GM12878 (cell line): Measurements from ENCODE around the gene XIRP1. TPM values are rescaled to one million over a fixed set of nuclear protein-coding genes. Genes with fewer than 3 reads are reported as not detected.

Experiments
- ATAC-seq: fragments of 200-7000 bp; cut with Tn5 transposase; 3 replicates; pipeline ENCODE4 v1.9.1; 2020; ENCODE audit warnings: mild to moderate bottlenecking, moderate library complexity
- BruUV-seq: library from RNA; stranded (reverse); fragments of 400-500 nt; replicated peaks from 2 replicates; lab custom pipeline; 2021; lab: Mats Ljungman, UMichigan
- CTCF ChIA-PET: fragments of 300-600 bp; sonication (Branson Sonifier 250); formaldehyde crosslinking; extraction: SDS; loops from one replicate; lab custom pipeline; 2021; ENCODE audit warnings: inconsistent platforms; lab: Yijun Ruan, JAX
- POLR2A ChIA-PET: fragments of 350-600 bp; formaldehyde crosslinking; extraction: SDS; loops from one replicate; lab custom pipeline; 2021; ENCODE audit warnings: inconsistent platforms; lab: Charles Lee
- RAD21 ChIA-PET: fragments of 300-600 bp; sonication (Branson Sonifier 250); formaldehyde crosslinking; loops from one replicate; lab custom pipeline; 2023; ENCODE audit warnings: antibody characterized with exemption; ENCODE audit not compliant: unreplicated experiment; lab: Charles Lee
- SMC1A ChIA-PET: fragments of 300-600 bp; sonication (Branson Sonifier 250); formaldehyde crosslinking; loops from one replicate; lab custom pipeline; 2023; ENCODE audit not compliant: unreplicated experiment, uncharacterized antibody; lab: Charles Lee
- DNase-seq: peaks from one replicate; pipeline ENCODE4 v3.0.0-alpha.2; 2011; ENCODE audit warnings: low read depth, low spot score
- FAIRE-seq: peaks from 3 replicates; lab custom pipeline; 2011; peaks lifted over from hg19 to GRCh38; lab: Jason Lieb, UNC
- H2AFZ ChIP-seq: 2 replicates; pipeline ENCODE4 v1.6.0; 2011; ENCODE audit warnings: low read depth, low read length, control low read depth; ENCODE audit not compliant: control insufficient read depth
- H3K27ac ChIP-seq: 2 replicates; pipeline ENCODE4 v1.5.1; 2011; ENCODE audit warnings: control low read depth; ENCODE audit not compliant: control insufficient read depth, insufficient read depth
- H3K27me3 ChIP-seq, 2 experiments: replicated peaks in 1 of 2; 2 replicates each; pipeline versions ENCODE4 v1.6.0 to v1.6.1; 2011; ENCODE audit warnings: low read length in 1 of 2; ENCODE audit not compliant: control insufficient read depth in 2 of 2, insufficient read depth in 2 of 2
- H3K36me3 ChIP-seq, 2 experiments: 2 replicates each; pipeline ENCODE4 v1.5.1; 2011; ENCODE audit warnings: low read length in 1 of 2; ENCODE audit not compliant: control insufficient read depth in 2 of 2, insufficient read depth in 2 of 2
- H3K4me1 ChIP-seq: 2 replicates; pipeline ENCODE4 v1.6.1; 2011; ENCODE audit warnings: mild to moderate bottlenecking, low read length, moderate library complexity, mixed read lengths; ENCODE audit not compliant: control insufficient read depth, insufficient read depth
- H3K4me2 ChIP-seq: 2 replicates; pipeline ENCODE4 v1.6.0; 2011; ENCODE audit warnings: control low read depth; ENCODE audit not compliant: control insufficient read depth, insufficient read depth
- H3K4me3 ChIP-seq: fragments of 200-600 bp; sonication (generic); 2 replicates; pipeline ENCODE4 v1.5.1; 2016
- H3K79me2 ChIP-seq: 2 replicates; pipeline ENCODE4 v1.6.0; 2011; ENCODE audit warnings: low read length; ENCODE audit not compliant: control insufficient read depth, insufficient read depth
- H3K9ac ChIP-seq: 2 replicates; pipeline ENCODE4 v1.8.0; 2011; ENCODE audit warnings: low read length, control low read depth, mixed read lengths; ENCODE audit not compliant: control insufficient read depth, insufficient read depth
- H3K9me3 ChIP-seq: replicated peaks from 3 replicates; pipeline ENCODE4 v1.5.1; 2011; ENCODE audit warnings: mild to moderate bottlenecking, low read length; ENCODE audit not compliant: control insufficient read depth, insufficient read depth
- H4K20me1 ChIP-seq: 2 replicates; pipeline ENCODE4 v1.6.0; 2011; ENCODE audit not compliant: control insufficient read depth, insufficient read depth
- CREB1 ChIP-seq: IDR thresholded peaks from 2 replicates; pipeline ENCODE4 v1.6.1; 2012; ENCODE audit warnings: low read depth, mild to moderate bottlenecking, inconsistent platforms
- CTCF ChIP-seq, 3 experiments: IDR thresholded peaks in 2 of 3; conservative IDR thresholded peaks in 1 of 3; 2 replicates each; pipeline ENCODE4 v1.5.1; 2011; ENCODE audit warnings: low read depth in 3 of 3, low read length in 3 of 3, mild to moderate bottlenecking in 3 of 3, control low read depth in 2 of 3, moderate library complexity in 2 of 3, inconsistent platforms in 1 of 3, mixed read lengths in 1 of 3; ENCODE audit not compliant: control insufficient read depth in 2 of 3, insufficient read depth in 1 of 3; ENCODE audit errors: extremely low read depth in 1 of 3
- HDGF ChIP-seq: fragments of 450-650 bp; IDR thresholded peaks from 2 replicates; pipeline ENCODE4 v1.6.1; 2016; ENCODE audit warnings: antibody characterized with exemption
- NR2F1 ChIP-seq: fragments of 450-650 bp; conservative IDR thresholded peaks from 2 replicates; pipeline ENCODE4 v1.6.1; 2017; ENCODE audit warnings: mild to moderate bottlenecking
- RAD21 ChIP-seq: IDR thresholded peaks from 2 replicates; pipeline ENCODE4 v1.6.1; 2011; ENCODE audit warnings: mild to moderate bottlenecking, low read depth, low read length, moderate library complexity; ENCODE audit not compliant: insufficient read depth
- RCOR1 ChIP-seq: conservative IDR thresholded peaks from 2 replicates; pipeline ENCODE4 v1.6.1; 2012; ENCODE audit warnings: low read depth, low read length, improper control_type of control experiment
- WGBS: methylation state at CpG from one replicate; pipeline ENCODE4 v1.1.6; 2016; ENCODE audit warnings: low lambda C conversion rate; ENCODE audit not compliant: insufficient replicate concordance, insufficient coverage; ENCODE audit errors: missing lambda C conversion rate; 5-methylcytosine and 5-hydroxymethylcytosine counted together
- in situ Hi-C: fragments of 300-500 bp; cut with MboI; formaldehyde crosslinking; loops from 9 replicates; pipeline ENCODE4 v1.14.3; 2018; ENCODE audit warnings: mixed read lengths
- intact Hi-C: fragments of 100-400 bp; cut with micrococcal nuclease; formaldehyde crosslinking; loops from one replicate; pipeline ENCODE4 v1.14.2; 2022; ENCODE audit not compliant: unreplicated experiment
- polyA plus RNA-seq, 11 experiments: library from polyadenylated mRNA; depleted of rRNA in 4 of 11; unstranded in 6 of 11; stranded (reverse) in 5 of 11; fragments of >200 nt; fragmentation: Nextera tagmentation in 4 of 11; fragmentation: Illumina TruSeq in 1 of 11; extraction: Ambion mirVana in 4 of 11; extraction: Trizol in 1 of 11; gene quantifications; 1 replicate in 1 of 11; 2 replicates in 10 of 11; pipeline versions ENCODE4 v1.2.1 to v1.2.3, GENCODE V29; 2011 to 2016; ENCODE audit warnings: inconsistent platforms in 2 of 11, missing spikeins in 2 of 11, low read depth in 1 of 11
- total RNA-seq, 4 experiments: library from RNA; depleted of rRNA in 3 of 4; stranded (reverse); fragments of >200 nt in 3 of 4; fragmentation: Illumina TruSeq in 1 of 4; extraction: Trizol in 1 of 4; gene quantifications; 2 replicates each; pipeline versions ENCODE4 v1.2.1 to v1.2.3, GENCODE V29; 2013 to 2021

The XIRP1 gene
- total and polyA plus RNA-seq, 10 of the 15 experiments (the other 5 are each of a cell fraction or from before 2014, with no cell fraction given), result 0.03 to 0.38 (median 0.08) TPM; not detected in 1

GRCh38 chr3:39184081-39184967 lies 8.1 kb downstream of the XIRP1 start:
- no peak overlapping the region for H3K9ac ChIP-seq
- DNase-seq (no peak), FAIRE-seq (no peak), ATAC-seq (no peak)
- no TSS peak for BruUV-seq
- no peak overlapping the region for H3K27ac ChIP-seq
- ChIA-PET POLR2A (interaction anchor here (0.8 kb wide), 1 partner anchor 104 kb away, joined by 3 read pairs; no protein-coding TSS in a partner anchor), CTCF (interaction anchor here (0.6 to 15.9 kb wide), 3 partner anchors 58 to 105 kb away, joined by 3 to 756 read pairs (median 6); no protein-coding TSS in a partner anchor), RAD21 (interaction anchor here (1.0 to 16.9 kb wide), 7 partner anchors 9 to 163 kb away, joined by 3 to 456 read pairs (median 3); no protein-coding TSS in a partner anchor), SMC1A (interaction anchor here (1.2 to 25.3 kb wide), 4 partner anchors 21 to 102 kb away, joined by 3 to 648 read pairs (median 4); partner anchors contain the start of gene CX3CR1)
- peaks cover 6% of the 10 kb centered on the region for H3K4me1 ChIP-seq
- no peaks in the 10 kb centered on the region for H3K36me3 ChIP-seq
- 44% methylated on average over 12 of the region's 12 CpGs for WGBS
- H3K4me3 ChIP-seq, result no peak overlapping the region
- H3K4me2 ChIP-seq, result no peak overlapping the region
- in situ Hi-C loops, result no loop called here
- intact Hi-C loops, result no loop called here
- no peaks in the 10 kb centered on the region for H3K79me2 ChIP-seq
- TF ChIP-seq RCOR1, result no peak
- peak; percentile 76 for TF ChIP-seq NR2F1
- TF ChIP-seq HDGF, result no peak
- 0 out of 2 replicates have a peak, but pooled peaks have one; percentile 3 for TF ChIP-seq RAD21
- TF ChIP-seq CTCF (IDR thresholded peaks at IDR 0.05 in 2 of 3, conservative IDR thresholded peaks at IDR 0.05 in 1 of 3; ENCODE audit: control insufficient read depth in 2 of 3, extremely low read depth in 1 of 3, insufficient read depth in 1 of 3, low read depth in 3 of 3, low read length in 3 of 3), result 0 out of 6 replicates have a peak, but pooled peaks of 1 of the 3 experiments have one; percentile 2
- TF ChIP-seq CREB1, result no peak
- TF ChIP-seq, all 136 proteins: peak for 3
- Histone ChIP-seq H4K20me1 (no peaks in the 10 kb centered on the region), H2AFZ (no peak overlapping the region), H3K9me3 (no peaks in the 10 kb centered on the region), H3K27me3 (no peaks in the 10 kb centered on the region)
